SK-N-SH treated with all-trans-retinoic acid at 6 μM for 48 hours (cell line): ENCODE measurements around the gene NRBF2.

Experiments
- CREB5 ChIP-seq: fragments of 250-450 bp; sonication (Bioruptor Pico); IDR thresholded peaks from 2 replicates; pipeline ENCODE4 v1.5.1; 2020; ENCODE audit warnings: low read depth, mild to moderate bottlenecking, moderate library complexity
- TOX ChIP-seq: fragments of 250-450 bp; sonication (Bioruptor Pico); IDR thresholded peaks from 2 replicates; pipeline ENCODE4 v1.8.0; 2021; ENCODE audit warnings: mild to moderate bottlenecking, moderate library complexity, borderline replicate concordance

- TF ChIP-seq TOX (CRISPR knock-in tag) (no peak), CREB5 (CRISPR knock-in tag) (no peak)
Measured at GRCh38 chr10:63123727-63124362, 9.3 kb upstream of the NRBF2 start.
